G401.6 (cell line): Measurements from ENCODE around the gene PRKCZ.

Source experiments
- FAIRE-seq: peaks from 2 replicates; lab custom pipeline; 2012; peaks lifted over from hg19 to GRCh38; lab: Jason Lieb, UNC

The PRKCZ gene

DNA sequence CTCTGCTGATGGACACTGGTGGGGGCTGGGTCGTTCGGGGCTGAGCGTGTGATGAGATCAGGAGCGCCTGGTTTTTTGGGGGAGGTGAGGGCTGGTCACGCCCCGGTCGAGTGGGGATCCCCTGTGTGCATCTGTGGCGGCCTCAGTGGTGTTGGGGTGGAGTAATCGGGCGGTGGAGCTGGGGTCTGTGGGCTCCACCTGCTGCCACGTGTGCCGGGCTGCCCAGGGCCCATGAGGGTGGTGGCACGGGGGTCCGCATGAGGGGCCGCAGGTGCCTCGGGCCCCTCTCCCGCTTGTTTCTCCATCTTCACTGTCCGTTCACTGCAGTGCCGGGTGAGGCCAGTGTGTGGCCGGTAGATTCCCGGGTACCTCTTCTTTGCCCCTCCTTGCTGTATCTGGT, 17.2 kb downstream of the PRKCZ start:
- no peak for FAIRE-seq

DNA sequence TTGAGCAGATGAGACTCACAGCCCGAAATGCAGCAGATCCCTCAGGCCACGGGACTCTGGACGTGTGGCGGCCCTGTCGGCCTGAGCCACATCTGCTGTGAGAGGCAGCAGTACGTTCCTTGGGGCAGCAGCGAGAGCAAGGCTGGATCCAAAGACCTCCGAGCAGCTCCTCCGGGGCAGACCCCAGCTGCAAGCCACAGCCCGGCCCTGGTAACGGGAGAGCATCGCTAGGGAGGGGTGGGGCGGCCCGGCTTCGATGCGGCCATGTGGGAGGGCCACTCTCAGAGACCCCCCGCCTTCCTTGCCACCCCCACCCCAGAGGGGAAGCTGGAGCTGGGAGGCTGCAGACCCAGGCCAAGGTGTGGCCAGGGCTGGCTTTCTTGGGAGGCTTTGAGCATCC, 17.8 kb downstream of the PRKCZ start:
- no peak for FAIRE-seq

DNA sequence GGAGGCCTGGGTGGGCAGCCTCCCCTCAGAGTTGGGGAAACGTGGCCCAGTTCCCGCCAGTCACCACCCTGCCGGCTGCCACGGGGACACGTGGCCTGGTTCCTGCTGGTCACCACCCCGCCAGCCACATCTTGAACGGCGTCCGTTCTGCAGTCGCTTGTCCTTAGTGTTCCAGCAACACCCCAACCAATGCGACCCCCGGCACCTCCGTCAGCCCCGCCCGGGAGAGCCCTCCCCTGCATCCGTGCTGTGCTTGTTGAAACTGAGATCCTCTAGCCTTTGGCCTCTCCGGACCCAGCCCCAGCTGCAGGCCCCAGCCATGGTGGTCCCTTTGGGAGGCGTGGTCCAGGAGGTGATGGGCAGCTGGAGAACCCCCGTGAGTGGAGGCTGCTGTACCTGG, 18.7 kb downstream of the PRKCZ start:
- FAIRE-seq, result no peak

DNA sequence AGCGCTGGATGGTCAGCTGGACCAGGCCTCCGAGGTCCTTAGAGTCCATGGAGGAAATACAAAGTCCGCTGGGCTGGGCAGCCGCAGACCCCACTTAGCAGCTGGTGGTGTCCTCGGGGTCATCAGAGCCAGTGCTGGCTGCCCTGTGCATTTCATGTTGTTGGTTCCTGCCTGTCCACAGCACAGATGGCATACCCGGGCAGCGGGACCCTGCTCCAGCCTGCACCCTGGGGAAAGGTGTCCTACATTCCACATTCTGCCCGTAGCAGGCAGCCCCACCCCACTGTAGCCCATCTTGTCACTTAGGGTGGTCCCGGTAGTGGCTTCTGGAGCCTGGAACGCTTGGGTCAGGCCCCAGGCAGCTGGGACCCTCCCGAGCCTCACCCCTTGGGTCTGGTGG, 19.8 kb downstream of the PRKCZ start:
- no peak for FAIRE-seq

DNA sequence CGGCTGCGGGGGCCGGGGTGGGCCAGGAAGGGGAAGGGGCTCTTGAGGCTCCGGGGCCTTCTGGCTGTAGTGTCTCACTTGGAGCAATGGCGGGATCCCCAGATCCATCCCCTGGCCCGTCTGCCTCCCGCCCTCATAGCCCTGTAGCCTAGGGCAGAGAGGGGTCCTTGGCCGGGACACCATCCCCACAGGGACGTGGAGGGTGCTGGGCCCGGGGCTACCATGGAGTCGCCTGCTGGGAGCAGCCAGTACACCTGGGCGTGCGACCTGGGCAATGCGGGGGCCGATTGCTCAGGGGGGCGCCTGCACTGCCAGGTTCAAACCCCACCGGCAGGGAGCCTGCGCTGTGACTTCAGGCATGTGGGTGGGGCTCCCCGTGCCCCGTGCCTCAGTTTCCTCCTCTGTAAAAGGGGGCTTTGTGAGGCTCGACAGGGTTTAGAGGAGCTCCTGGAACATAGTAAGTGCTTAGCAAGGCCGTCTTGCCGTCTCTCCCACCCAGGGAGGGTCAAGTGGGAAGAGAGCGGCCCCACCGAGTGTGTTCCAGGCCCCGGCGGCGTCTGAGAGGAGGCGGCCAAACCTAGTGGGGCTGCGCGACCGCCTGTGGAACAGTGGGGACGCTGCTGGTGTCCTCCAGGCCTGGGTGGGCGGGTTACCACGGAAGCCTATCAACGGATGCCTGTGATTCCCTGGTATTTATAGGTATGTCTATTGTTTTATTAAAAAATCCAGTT, 20.8 kb downstream of the PRKCZ start:
- no peak for FAIRE-seq

DNA sequence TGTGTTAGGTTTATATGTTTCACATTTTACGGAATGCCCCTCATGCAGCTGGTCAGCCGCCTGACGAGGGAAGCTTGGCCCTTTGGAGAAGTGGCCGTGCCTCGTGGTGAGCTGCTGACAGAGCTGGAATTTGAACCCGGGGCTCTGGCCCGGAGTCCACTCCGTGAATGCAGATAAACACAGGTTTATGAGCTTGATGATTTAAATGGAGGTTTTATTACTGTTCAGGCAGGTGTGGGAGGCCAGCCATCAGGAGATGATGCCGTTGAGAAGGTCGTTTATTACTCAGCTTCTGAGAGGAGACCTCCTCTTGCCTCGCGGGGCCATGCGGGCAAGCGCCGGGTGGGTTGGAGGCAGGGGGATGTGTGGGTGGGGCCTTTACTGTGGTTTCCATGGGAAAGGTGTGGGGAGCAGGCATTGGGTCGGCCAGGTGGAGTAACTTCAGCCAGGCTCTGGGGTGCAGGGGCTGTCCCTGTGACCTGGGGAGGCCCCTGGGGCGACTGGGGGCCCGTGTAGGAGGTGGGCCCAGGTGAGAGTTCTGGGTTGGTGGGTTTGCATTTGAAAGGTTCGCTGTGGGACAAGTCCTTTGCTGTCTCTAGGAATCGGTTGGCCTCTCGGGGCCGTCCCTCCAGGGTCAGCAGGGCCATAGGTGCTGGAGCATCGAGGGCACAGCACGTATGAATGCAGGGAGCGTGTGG, 22.0 kb downstream of the PRKCZ start:
- FAIRE-seq, result no peak

DNA sequence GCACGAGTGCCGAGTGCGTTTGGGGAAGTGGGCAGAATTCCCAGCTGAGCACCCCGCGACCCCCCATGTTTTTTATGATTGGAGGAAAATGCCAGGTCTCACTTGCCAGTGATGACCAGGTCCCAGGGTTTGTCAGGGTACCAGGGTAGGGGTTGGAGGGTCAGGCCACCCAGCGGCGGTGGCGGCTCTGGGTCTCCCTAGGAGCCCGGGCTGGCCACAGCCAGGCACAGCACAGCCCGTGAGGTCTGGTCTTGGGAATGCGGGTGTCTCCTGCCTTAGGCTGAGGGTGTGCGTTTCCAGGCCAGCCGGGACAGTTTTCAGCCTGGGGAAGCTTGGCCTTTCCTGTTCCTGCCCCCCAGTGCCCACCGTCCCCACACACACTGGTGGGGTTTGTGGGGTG, 22.7 kb downstream of the PRKCZ start:
- FAIRE-seq, result no peak

DNA sequence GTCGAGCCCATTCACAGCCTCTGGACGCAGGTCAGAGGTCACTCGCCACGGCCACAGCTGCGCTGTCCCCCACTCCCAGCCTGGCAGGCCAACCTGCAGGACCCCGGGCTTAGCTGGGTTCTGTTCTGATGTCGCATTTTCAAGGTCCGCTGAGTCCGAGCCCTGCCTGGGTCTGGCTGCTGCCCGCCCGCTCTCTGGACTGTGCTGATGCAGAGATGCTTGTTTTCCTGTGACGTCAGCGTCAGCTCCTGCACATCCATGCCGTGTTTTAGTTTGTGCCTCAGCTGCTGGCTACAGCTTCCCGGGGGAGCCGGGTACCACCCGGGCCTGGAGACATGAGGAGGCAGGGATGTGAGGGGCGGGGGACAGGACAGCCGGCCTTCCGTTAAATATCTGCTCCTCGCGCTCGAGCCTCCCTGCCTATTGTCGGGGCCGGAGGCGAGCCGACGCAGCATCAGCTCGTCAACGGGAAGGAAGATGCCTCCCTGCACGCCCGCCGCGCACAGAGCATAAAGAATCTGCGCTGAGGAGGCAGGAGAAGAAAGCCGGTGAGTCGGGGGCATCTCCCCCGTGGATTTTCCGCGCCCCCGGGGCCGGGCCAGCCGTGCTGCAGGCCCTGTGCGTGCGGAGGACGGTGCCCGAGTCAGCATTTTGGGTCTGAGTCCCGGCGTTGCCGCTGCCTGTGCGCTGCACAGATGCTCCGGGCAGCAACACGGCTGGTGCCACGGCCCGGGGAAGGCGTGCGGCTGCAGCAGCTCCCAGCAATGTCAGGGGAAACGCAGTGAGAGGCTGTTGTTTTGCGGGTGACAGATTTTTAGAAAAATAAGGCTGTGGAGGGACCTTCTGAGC, 23.4 kb downstream of the PRKCZ start:
- FAIRE-seq, result no peak

DNA sequence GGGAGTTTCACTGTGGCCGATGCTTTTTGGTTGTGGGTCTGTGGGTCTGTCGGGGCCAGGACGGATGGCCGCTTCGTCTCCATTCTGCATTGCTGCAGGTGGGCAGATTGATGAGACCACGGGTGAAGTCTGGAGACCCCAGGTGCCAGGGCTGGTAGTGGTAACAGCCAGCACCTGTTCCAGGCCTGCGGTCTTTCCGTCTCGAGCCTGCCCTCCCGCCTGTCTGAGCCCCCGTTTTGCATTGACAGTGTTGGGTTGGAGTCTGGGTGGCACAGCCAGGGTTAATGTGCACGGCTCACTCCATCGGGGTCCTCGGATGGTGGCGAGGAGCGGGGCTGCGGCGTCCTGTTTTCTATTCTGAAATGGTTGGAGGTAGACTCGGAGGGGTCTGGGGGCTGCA, 24.2 kb downstream of the PRKCZ start:
- FAIRE-seq, result no peak

DNA sequence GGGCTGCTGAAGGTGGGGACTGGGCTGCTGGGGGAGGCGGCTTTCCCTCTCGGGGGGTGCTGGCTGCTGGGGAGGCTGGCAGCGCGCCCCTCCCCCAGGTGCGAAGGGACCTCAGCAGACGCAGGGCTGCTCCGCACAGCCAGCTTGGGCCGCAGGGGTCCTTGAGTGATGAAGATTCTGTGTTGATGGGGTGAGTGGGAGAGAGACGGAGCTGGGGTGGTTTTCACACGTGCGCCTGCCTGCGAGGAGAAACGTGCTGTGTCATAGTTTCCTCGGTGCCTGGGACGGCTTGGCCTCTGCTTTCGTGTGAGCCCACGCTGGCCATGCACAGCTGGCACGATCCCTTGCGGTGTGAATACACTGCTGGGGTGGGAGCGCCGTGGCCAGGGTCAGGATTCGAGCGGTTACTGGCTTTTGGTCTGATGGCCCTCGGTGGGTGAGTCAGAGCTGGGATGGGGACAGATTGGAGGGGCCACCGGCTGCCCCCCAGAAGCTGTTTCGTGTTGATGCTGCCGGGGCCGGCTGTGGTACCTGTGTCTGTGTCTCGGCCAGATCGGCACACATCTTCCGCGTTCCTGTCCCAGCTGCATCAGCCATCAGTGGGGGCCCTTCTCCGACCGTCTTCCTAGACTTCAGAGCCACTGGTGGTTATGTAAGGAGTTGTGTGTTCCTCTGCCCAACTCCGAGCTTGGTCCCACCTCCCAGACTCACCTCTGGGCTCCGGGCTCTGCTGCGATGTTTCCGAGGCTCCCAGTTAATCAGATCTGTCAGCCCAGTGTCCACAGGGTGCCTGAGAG, 24.9 kb downstream of the PRKCZ start:
- FAIRE-seq, result no peak

DNA sequence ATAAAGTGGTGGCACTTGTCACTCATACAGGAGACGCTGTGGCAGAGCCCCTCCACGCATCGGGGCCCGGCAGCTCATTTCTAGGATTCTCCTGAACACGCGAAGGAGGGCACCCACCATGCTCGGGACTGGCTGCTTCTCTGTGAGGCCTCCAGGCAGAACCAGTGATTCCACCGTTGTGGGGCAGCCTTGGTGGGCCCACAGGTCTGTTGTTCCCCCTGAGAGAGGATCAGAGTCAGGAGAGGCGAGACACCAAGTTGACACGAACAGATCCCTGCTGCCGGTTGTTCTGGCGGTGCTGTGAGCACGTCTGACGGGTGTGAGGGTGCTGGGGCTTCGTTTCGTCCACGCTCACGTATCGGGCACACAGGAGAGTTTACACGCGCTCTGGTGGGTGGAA, 26.6 kb downstream of the PRKCZ start:
- FAIRE-seq, result no peak

DNA sequence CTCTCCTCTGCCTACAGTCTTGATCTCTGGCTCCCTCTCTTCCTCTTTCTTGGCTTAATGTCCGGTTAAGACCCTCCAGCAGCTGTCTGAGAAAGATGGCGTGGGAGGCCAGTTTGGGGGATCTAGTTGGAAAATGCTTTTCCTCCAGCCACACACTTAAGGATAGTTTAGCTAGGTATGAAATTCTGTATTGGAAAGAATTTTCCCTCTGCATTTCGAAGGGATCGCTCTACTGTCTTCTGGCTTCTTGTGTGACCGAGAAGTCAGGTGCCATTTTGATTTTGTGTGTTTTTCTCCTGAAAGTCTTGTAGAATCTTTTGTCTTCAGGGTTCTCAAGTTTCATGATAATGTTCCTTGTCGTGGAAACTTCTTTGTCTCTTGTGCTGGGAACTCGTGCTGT, 28.0 kb downstream of the PRKCZ start:
- no peak for FAIRE-seq

DNA sequence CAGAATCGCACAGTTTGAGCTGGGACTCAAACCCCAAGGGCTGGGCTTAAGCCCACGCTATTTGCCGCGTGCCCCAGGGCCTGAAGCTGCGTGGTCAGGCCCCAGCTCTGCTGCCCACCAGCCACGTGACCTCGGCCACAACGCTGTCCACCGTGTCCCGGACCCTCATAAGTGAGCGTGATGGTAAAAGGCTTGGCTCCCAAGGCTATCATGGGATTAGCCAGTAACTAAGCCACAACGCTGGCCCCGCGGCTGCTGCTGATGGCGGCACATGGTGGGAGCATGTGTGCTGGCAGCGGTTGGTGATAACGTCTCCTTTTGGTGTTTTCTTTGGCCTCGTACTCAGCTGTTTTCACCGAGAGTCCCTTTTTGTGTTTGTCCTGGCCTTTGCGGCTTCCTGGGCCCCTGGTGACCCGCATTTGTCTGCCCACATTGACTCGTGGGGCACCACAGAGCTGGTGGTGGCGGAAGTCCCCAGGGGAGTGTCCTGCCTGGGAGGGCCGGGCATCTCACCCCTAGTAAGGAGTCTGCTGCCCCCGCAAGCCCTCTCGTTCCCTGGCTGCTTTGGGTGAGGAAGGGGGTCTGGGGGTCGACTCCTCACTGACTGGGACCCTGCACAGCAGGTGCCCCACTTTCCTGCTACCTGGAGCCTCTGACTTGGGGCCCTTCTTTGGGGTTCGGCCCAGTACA, 29.3 kb downstream of the PRKCZ start:
- no peak for FAIRE-seq

DNA sequence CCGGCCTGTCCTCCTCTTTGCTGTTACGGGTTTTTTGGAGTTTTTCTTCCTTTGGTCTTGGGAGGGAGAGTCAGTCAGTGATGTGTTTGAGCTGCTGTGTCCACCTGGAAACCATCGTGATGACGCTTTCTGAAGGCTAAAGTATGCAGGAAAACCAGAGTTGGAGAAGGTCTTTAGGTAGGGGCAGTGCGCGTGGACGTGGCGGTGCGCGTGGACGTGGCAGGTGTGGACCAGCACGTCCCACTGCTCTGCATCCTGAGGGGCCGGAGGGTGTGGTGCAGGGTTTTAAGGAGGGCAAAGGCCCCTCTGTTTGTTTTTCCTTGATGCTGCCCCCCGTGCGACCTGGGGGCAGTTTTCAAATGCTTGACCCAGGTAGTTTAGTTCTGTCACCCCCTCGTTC, 29.9 kb downstream of the PRKCZ start:
- FAIRE-seq, result no peak

DNA sequence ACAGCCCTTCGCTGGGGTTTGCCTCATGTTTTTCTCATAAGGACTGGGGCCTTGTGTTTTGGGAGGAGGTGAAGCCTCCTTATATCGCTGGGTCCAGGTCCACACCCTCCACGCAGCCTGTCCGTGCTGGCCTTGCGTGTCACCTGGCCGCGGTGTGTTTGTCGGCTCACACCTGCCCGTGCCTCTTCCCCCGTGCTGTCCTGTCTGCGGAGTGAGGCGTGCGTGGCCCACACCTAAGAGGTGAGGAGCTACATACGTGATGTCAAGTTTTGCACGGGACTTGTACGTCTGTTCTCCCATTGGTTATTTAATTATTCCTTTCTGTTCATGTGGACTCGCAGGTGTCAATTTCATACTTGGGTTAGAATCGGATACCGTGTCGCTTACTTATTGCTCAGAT, 30.7 kb downstream of the PRKCZ start:
- no peak for FAIRE-seq

DNA sequence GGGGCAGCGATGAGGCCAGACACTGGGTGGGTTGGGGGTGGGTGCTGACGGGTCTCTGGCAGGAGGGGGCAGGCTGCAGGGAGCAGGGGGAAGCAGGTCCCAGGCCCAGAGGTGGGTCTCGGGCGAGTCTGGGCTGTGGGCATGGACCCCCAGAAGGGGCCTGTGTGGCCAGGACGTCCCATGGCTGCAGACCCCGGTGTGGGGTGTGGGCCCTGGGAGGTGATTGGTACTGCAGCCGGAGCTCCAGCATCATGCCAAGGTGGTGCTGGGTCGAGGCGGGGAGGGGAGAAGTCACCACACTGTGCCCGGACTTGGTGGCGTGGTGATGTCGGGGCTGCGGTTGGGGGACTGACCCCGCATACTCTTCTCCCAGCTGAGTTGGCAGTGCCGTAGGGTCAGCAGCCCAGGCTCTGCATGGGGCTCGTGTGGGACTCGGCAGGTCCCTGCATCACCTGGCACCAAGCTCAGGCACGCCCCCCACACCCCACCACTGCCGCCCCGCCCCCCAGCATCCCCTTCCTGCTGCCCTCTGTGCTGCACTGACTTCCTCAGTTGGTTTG, 31.2 kb downstream of the PRKCZ start:
- no peak for FAIRE-seq

DNA sequence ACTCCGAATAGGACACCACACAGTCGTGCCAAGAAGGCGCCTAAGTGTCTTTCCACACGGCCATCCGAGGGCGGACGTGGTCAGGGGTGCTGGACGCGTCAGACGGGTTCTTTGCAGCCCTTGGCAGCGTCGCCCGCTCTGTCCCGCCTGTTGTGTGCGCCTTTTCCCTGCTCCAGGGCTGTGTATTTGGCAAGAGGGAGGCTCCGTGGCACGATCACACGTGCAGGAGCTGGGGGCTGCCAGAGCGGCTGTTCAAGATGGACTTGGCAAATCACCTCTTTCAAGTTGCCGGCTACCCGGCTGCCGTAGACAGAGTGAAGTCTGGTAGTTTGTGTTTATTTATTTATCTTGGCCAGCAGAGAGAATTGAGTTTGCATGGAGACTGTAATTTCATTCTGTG, 31.9 kb downstream of the PRKCZ start:
- FAIRE-seq, result no peak

DNA sequence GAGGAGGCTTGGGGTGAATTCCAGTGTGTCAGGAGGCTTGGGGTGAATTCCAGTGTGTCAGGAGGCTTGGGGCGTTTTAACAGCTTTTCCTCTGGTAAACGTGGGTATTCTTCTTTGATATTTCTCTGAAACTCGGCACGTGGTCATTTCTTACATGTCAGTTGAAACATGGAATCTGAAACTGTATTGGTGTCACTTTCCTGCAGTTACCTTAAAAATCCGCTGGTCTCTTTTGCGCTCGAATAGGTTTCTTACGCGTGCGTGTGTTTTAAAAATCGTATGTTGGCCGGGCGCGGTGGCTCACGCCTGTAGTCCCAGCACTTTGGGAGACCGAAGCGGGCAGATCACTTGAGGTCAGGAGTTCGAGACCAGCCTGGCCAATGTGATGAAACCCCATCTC, 33.5 kb downstream of the PRKCZ start:
- no peak for FAIRE-seq

DNA sequence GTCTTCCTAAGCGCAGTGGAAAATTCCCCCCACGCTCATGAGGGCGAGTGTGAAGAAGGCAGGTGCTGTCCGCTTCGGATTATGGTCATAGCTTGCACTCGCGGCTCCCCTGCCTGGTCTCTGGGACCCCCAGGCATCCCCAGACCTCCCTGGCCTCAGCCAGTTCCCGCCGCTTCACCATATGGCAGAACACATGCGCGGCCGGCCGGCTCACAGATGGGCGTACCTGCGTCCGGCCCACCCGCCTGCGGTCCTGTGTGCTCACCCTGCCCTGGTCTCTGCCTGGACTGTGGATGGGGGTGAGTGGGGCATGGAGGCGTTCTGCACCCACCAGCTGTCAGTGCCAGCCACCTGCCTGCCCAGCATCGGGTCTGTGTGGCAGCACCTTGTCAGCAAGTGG, 34.1 kb downstream of the PRKCZ start:
- no peak for FAIRE-seq

DNA sequence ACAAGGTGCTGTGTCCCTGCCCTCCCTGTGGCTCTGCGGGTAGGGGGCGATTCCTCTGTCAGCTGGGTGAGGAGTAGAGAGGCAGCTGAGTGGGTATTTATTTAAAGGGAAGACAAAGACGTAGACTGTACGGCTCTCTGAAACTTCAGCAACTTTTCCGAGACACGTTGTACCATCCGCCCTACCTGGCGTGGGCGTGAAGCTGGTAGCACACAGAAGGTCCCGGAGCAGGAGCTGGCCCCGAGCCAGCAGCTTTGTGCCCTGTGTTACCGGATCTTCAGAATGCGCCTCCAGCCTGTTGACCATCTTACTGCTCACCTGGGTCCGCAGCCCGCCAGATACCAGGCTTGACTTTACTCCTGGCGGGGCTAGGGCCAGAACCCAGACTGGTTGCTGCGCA, 34.9 kb downstream of the PRKCZ start:
- FAIRE-seq, result no peak

DNA sequence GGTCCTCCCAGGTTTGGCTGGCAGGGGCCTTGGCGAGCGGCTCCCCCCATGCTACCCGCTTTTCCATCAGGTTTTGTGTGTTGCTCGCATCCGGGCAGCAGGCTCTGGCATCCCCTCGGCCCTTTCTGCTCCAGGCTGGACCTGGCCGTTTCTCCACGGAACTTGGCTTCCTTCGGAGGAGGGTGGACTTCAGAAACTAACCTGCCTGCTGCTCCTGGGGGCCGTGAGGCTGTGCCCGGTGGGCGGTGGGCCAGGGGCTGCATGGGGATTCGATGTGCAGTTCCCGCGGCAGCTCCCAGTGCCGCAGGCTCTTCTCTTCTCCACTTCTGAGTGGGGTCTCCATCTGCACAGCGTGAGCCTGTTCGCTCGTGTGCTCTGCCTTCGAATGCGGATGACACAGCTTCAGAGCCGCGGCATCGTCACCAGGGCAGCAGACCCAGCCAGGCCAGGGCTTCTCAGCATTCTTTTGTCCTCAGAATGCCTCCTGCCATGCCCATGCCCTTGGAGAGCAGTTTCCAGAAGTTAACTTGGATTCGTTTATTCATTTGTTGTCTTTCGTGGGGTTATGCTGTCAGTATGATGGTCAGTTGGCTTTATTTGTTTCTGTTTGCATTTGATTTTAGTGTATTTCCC, 36.4 kb downstream of the PRKCZ start:
- FAIRE-seq, result no peak
